WI38 (cell line): ENCODE results near the gene TLN1.

Experiments used
- H3K4me3 ChIP-seq: 2 replicates; pipeline ENCODE4 v1.5.1; 2011; ENCODE audit warnings: low read depth, mild to moderate bottlenecking, control low read depth, low read length
- TF ChIP-seq, protein P1 (sequence below): IDR thresholded peaks from 2 replicates; pipeline ENCODE4 v1.5.1; 2012; ENCODE audit warnings: low read depth, mild to moderate bottlenecking, control low read depth, low read length

TLN1 gene

GRCh38 chr9:35656831-35657545 is 75.0 kb downstream of the TLN1 start:
- H3K4me3 ChIP-seq, result peak overlapping the region; percentile 42
- TF ChIP-seq, protein P1, sequence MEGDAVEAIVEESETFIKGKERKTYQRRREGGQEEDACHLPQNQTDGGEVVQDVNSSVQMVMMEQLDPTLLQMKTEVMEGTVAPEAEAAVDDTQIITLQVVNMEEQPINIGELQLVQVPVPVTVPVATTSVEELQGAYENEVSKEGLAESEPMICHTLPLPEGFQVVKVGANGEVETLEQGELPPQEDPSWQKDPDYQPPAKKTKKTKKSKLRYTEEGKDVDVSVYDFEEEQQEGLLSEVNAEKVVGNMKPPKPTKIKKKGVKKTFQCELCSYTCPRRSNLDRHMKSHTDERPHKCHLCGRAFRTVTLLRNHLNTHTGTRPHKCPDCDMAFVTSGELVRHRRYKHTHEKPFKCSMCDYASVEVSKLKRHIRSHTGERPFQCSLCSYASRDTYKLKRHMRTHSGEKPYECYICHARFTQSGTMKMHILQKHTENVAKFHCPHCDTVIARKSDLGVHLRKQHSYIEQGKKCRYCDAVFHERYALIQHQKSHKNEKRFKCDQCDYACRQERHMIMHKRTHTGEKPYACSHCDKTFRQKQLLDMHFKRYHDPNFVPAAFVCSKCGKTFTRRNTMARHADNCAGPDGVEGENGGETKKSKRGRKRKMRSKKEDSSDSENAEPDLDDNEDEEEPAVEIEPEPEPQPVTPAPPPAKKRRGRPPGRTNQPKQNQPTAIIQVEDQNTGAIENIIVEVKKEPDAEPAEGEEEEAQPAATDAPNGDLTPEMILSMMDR, result no peak

- no peak overlapping the region for H3K4me3 ChIP-seq
- TF ChIP-seq, protein P1, result no peak
Observed at GRCh38 chr9:35656348-35656747, 75.6 kb downstream of the TLN1 start.

GRCh38 chr9:35653611-35654010 is 78.4 kb downstream of the TLN1 start:
- TF ChIP-seq, protein P1, result no peak
- no peak overlapping the region for H3K4me3 ChIP-seq

GRCh38 chr9:35652829-35653209 is 79.2 kb downstream of the TLN1 start:
- H3K4me3 ChIP-seq, result no peak overlapping the region
- TF ChIP-seq, protein P1, result no peak

GRCh38 chr9:35651956-35652828 is 79.8 kb downstream of the TLN1 start:
- H3K4me3 ChIP-seq, result no peak overlapping the region
- TF ChIP-seq, protein P1, result no peak

DNA sequence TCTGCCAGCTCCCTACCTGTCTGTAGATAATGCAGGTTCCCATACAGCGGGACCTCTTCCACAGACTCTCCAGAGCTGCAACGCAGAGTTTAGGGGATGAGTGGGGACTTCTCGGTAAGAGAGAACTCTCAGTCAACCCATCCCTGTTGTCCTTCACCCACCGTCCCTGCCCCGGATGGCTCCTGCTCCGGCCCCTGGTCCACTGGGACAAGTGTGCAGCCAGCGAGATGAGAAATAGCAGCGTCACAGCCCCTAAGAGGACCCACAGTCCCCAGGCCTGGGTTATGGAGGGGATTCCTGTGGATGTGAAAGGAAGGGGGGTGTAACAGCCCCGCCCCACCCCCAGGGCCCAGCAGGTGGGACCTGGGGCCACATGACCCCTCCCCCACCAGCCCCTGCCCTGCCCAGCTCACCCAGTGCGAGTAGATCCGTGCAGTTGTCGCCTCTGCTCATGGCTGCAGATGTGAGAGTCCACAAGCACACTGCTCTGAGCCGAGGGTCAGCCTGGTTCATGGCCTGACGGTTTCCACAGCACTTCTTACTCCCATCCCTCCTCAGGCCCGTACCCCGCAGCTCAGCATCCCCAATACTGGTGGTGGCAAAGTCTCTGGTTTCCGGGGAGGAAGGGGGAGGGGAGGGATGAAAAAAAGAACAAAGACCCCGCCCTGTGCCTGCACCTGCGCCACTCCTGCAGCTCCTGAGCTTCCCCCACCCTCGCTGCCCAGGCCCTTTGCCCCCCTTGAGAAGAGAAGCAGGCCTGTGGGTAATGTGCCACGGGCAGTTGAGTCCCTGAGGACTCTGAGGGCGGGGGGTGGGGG is 81.4 kb downstream of the TLN1 start, which contains the start of gene SIT1:
TSS of gene SIT1 (minus strand) at position 591 of the 818 bp plus-strand sequence. CDS start at position 513, 78 bp downstream.
- TF ChIP-seq, protein P1, result no peak
- no peak within 1 kb of the TSS for H3K4me3 ChIP-seq
